ENCODE results near the gene CISH.

Gene CISH

GRCh38 chr3:50563867-50564266 lies 47.7 kb downstream of the CISH start:
- TF ChIP-seq CTCF (IDR thresholded peaks at IDR 0.05; ENCODE audit: low read depth, low read length, missing control alignments) = no peak
- in situ Hi-C loops (cut with HindIII; ENCODE audit: low sequenced_read_pairs) = no loop called here
- no peak overlapping the region for H3K4me3 ChIP-seq (ENCODE audit: low read depth, low read length)
- no peak for DNase-seq (ENCODE audit: low read depth)

- no peak for TF ChIP-seq CTCF (IDR thresholded peaks at IDR 0.05; ENCODE audit: low read depth, low read length, missing control alignments)
- in situ Hi-C loops (cut with HindIII; ENCODE audit: low sequenced_read_pairs) = no loop called here
- H3K4me3 ChIP-seq (ENCODE audit: low read depth, low read length) = no peak overlapping the region
- no peak for DNase-seq (ENCODE audit: low read depth)
These were observed 48.7 kb downstream of the CISH start for GRCh38 chr3:50562861-50563260.

GRCh38 chr3:50559702-50560101 lies 51.9 kb downstream of the CISH start:
- in situ Hi-C loops (cut with HindIII; ENCODE audit: low sequenced_read_pairs) = no loop called here
- H3K4me3 ChIP-seq (ENCODE audit: low read depth, low read length) = no peak overlapping the region
- no peak for DNase-seq (ENCODE audit: low read depth)
- no peak for TF ChIP-seq CTCF (IDR thresholded peaks at IDR 0.05; ENCODE audit: low read depth, low read length, missing control alignments)

- no peak for TF ChIP-seq CTCF (IDR thresholded peaks at IDR 0.05; ENCODE audit: low read depth, low read length, missing control alignments)
- H3K4me3 ChIP-seq (ENCODE audit: low read depth, low read length) = no peak overlapping the region
- in situ Hi-C loops (cut with HindIII; ENCODE audit: low sequenced_read_pairs) = no loop called here
- DNase-seq (ENCODE audit: low read depth) = no peak
These were observed 53.7 kb downstream of the CISH start for GRCh38 chr3:50557915-50558314.

- no peak for TF ChIP-seq CTCF (IDR thresholded peaks at IDR 0.05; ENCODE audit: low read depth, low read length, missing control alignments)
- no peak for DNase-seq (ENCODE audit: low read depth)
- no peak overlapping the region for H3K4me3 ChIP-seq (ENCODE audit: low read depth, low read length)
- in situ Hi-C loops (cut with HindIII; ENCODE audit: low sequenced_read_pairs) = no loop called here
These were observed 54.5 kb downstream of the CISH start for GRCh38 chr3:50557106-50557505.
